LNCaP clone FGC (cell line): ENCODE measurements around the gene LYST.
"Not testable (repeated sequence)": the region's sequence is repeated elsewhere in the genome, so short reads cannot be mapped to it uniquely, and the experiment has no call there.

Source experiments
- DNase-seq: peaks from one replicate; pipeline ENCODE4 v3.0.0-alpha.2; 2011; ENCODE audit warnings: low read depth
- H3K4me3 ChIP-seq: 2 replicates; pipeline ENCODE4 v1.5.1; 2011; ENCODE audit warnings: mild to moderate bottlenecking, low read depth, low read length, control low read depth
- CTCF ChIP-seq: IDR thresholded peaks from 2 replicates; pipeline ENCODE4 v1.5.1; 2012; ENCODE audit warnings: mild to moderate bottlenecking; ENCODE audit not compliant: control insufficient read depth, insufficient read depth; ENCODE audit errors: extremely low read depth

The LYST gene, protein sequence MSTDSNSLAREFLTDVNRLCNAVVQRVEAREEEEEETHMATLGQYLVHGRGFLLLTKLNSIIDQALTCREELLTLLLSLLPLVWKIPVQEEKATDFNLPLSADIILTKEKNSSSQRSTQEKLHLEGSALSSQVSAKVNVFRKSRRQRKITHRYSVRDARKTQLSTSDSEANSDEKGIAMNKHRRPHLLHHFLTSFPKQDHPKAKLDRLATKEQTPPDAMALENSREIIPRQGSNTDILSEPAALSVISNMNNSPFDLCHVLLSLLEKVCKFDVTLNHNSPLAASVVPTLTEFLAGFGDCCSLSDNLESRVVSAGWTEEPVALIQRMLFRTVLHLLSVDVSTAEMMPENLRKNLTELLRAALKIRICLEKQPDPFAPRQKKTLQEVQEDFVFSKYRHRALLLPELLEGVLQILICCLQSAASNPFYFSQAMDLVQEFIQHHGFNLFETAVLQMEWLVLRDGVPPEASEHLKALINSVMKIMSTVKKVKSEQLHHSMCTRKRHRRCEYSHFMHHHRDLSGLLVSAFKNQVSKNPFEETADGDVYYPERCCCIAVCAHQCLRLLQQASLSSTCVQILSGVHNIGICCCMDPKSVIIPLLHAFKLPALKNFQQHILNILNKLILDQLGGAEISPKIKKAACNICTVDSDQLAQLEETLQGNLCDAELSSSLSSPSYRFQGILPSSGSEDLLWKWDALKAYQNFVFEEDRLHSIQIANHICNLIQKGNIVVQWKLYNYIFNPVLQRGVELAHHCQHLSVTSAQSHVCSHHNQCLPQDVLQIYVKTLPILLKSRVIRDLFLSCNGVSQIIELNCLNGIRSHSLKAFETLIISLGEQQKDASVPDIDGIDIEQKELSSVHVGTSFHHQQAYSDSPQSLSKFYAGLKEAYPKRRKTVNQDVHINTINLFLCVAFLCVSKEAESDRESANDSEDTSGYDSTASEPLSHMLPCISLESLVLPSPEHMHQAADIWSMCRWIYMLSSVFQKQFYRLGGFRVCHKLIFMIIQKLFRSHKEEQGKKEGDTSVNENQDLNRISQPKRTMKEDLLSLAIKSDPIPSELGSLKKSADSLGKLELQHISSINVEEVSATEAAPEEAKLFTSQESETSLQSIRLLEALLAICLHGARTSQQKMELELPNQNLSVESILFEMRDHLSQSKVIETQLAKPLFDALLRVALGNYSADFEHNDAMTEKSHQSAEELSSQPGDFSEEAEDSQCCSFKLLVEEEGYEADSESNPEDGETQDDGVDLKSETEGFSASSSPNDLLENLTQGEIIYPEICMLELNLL (N-terminal part only)

DNA sequence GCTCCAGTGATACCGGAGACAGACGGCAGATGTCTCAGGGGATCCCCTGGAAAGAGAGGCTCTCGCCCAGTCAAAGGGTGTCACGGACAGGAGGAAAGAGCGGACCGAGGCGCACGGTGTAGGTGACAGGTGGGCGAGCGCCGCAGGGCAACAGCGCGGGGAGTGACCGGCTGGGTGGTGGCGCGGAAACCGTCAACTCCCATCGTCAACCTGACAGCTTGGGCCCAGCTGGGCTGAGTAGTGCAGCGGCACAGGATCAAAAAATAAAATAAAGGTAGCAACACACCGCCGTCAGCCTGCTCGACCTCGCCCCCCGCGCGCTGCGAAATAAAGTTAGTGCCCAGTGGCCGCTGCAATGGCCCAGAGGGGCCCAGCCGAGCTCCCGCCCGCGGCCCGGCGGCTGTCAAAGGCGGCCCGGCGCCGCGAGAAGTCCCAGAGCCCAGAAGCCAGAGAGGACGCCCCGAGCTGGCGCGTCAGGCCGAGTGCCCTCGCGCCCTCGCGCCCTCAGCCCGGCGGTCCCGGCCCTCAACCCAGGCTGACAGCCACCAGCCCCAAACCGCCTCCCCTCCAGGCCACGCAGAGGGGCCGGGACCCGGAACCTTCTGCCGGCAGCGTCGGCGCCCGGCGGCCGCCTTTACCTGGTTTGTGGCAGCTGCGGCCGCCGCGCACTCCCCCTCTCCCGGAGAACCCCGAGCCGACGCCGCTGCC lies at the start of gene LYST:
Gene LYST (minus strand): TSS at position 702 of the 708 bp plus-strand sequence. CDS start 36,489 bp downstream, outside the sequence.
- H3K4me3 ChIP-seq: peak within 1 kb of the TSS; percentile 63
- peak; percentile 47 for TF ChIP-seq CTCF
- DNase-seq: no peak

- not testable (repeated sequence) for DNase-seq, H3K4me3 ChIP-seq
Measured at GRCh38 chr1:235915489-235915888, 48.8 kb upstream of the LYST start.

DNA sequence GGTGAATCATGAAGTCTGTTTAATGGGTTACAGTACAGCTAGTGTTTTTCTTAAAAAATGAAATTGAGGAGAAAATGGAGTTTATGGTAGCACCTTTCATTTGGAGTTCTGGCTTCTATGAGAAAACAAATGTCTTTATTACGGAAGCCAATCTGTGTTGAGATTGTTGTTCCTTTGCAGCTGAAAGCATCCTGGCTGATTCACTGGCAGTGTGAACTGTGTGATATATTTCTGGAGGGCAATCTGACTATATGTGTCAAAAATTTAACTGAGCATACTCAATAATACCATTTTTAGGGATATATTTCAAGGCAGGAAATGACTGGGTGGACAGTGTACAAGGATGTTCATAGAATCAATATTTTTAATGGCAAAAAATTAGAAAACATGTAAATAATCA lies 46.6 kb upstream of the LYST start:
- no peak overlapping the region for H3K4me3 ChIP-seq
- DNase-seq: no peak
- TF ChIP-seq CTCF: no peak

DNA sequence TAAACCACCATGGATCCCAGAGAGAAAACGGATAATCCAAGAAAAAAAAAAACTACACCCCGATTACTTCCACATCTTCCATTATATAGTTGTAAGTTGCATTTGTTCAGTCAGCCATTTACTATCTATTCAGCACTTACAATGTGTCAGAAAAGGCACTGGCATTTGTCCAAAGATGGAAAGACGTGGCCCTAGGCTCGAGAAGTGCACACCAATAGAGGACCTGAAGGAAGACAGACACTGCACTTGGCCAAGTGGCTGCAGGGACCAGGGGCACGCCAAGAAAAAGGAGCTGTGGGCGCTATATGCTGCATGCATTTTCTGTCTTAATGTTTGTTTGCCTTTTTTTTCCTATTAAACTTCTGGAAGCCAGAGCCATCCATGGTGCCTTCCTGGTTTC lies 45.2 kb upstream of the LYST start:
- no peak for TF ChIP-seq CTCF

DNA sequence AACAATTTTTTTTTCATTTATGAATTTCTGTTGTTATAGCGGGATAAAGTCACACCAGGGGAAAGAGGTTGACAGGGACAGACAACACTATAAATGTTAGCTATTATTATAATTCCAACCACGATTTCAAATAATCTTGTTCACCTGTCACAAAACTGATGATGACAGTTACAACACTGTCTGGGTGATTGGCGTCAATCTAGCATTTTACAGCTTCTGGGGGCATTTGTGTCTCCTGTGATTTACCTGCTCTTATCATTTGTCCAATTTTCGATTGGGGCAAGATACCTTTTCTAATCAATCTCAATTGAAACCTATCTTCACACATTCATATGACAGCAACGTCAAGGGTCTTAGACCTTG lies 44.6 kb upstream of the LYST start:
- TF ChIP-seq CTCF: no peak
- no peak for DNase-seq
- no peak overlapping the region for H3K4me3 ChIP-seq

More for the DNA sequence above, 45.2 kb upstream of the LYST start:
- H3K4me3 ChIP-seq: no peak overlapping the region
- no peak for DNase-seq

DNA sequence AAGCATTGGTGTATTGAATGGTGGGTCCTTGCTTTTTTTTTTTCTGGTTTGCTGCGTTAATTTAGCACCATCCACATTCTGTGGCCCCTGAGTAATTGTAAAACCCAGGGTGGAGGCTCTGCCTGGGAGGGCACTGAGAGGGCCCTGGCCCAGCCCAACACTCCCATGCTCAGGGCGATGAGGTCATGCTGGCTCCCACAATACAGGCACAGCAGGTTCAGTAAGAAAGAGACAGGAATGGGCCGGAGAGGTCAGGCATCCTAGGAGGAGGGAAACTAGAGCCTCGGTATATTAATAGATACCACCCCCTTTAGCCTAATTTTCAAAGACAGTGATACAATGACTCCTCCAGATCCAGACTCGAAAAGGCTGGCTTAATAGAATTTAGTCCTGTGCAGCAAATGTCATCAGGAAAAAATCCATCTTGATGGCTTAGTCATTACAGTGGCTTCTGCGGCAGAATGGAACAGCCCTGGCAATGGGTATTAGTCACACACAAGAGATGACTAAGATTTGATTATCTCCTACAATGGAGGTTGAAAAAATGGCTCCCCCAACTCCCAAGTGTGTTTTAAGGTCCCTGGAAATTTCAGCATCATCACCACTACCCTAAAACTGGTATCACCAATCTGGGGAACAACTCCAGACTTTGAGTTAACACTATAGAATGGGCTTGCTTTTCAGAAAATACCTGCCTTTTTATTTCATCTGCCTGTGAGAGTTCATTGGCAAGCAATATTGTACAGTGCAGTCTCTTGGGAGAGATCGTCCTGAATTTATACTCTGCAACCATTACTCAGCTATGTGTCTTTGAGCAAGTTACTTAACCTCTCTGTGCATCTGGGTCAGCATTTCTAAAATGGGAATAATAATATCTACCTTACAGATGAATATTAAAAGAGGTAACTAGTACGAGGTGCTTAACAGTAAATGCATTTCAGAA lies 43.9 kb upstream of the LYST start:
- no peak for DNase-seq
- H3K4me3 ChIP-seq: no peak overlapping the region
- no peak for TF ChIP-seq CTCF
